Prostate gland (tissue), 2 donors: ENCODE measurements around the gene SHISAL1. TPM values are rescaled to one million over a fixed set of nuclear protein-coding genes. Genes with fewer than 3 reads are reported as not detected.

ENCODE experiments used
- DNase-seq: peaks from one replicate; pipeline ENCODE4 v3.0.0-alpha.2; 2019; ENCODE audit warnings: low spot score
- H3K27ac ChIP-seq, 2 donors: fragments of 200-600 bp; sonication (generic); 2 replicates each; pipeline ENCODE4 v1.5.1; 2017 to 2019
- H3K27me3 ChIP-seq: fragments of 200-600 bp; sonication (generic); replicated peaks from 2 replicates; pipeline ENCODE4 v1.5.1; 2019; ENCODE audit not compliant: insufficient read depth
- H3K36me3 ChIP-seq, 2 donors: fragments of 200-600 bp; sonication (generic); 1 replicate in 1 of 2; 2 replicates in 1 of 2; pipeline versions ENCODE4 v1.5.1 to v1.8.1; 2017 to 2019
- H3K4me1 ChIP-seq: fragments of 200-600 bp; sonication (generic); replicated peaks from 2 replicates; pipeline ENCODE4 v1.5.1; 2019
- H3K4me3 ChIP-seq, 2 donors: fragments of 200-600 bp; sonication (generic); 2 replicates each; pipeline ENCODE4 v1.5.1; 2017 to 2019
- H3K9me3 ChIP-seq: fragments of 200-600 bp; sonication (generic); 2 replicates; pipeline ENCODE4 v1.5.1; 2017
- CTCF ChIP-seq, 4 experiments: fragments of 200-600 bp in 2 of 4; fragments of 450-650 bp in 2 of 4; sonication (generic) in 2 of 4; IDR thresholded peaks; 1 replicate in 3 of 4; 2 replicates in 1 of 4; pipeline ENCODE4 v1.5.1; 2016 to 2019; ENCODE audit warnings: antibody characterized with exemption in 4 of 4, mild to moderate bottlenecking in 2 of 4, moderate library complexity in 2 of 4
- POLR2A ChIP-seq: fragments of 450-650 bp; IDR thresholded peaks from one replicate; pipeline ENCODE4 v1.6.1; 2016; ENCODE audit warnings: antibody characterized with exemption, mild to moderate bottlenecking
- POLR2AphosphoS5 ChIP-seq: sonication (generic); formaldehyde crosslinking; IDR thresholded peaks from one replicate; pipeline ENCODE4 v1.6.1; 2017; ENCODE audit warnings: antibody characterized with exemption
- WGBS: methylation state at CpG from one replicate; pipeline ENCODE4 v1.1.5; 2018; 5-methylcytosine and 5-hydroxymethylcytosine counted together
- intact Hi-C: fragments of 100-400 bp; cut with DNase I; formaldehyde crosslinking; loops from one replicate; pipeline ENCODE4 v1.14.2; 2022
- total RNA-seq, 2 donors: library from RNA; depleted of rRNA; stranded (reverse); fragments of >200 nt; gene quantifications; one replicate each; pipeline ENCODE4 v1.1.0, GENCODE V29; 2016

The SHISAL1 gene
- total RNA-seq, 2 donors from 2014 or later, result 1.8 to 7.8 TPM

- no peak for TF ChIP-seq CTCF (IDR thresholded peaks at IDR 0.05)
- no peak for TF ChIP-seq POLR2AphosphoS5
- no peak for TF ChIP-seq POLR2A
- Histone ChIP-seq H3K27ac (no peak overlapping the region), H3K27me3 (no peaks in the 10 kb centered on the region), H3K9me3 (no peaks in the 10 kb centered on the region), H3K36me3 (no peaks in the 10 kb centered on the region), H3K4me3 (no peak overlapping the region), H3K4me1 (no peaks in the 10 kb centered on the region)
- WGBS, result 98% methylated on average over 6 of the region's 6 CpGs
- intact Hi-C loops, result no loop called here
- no peak for DNase-seq
Measured at GRCh38 chr22:44200451-44200850, 112.3 kb downstream of the SHISAL1 start.

- no peak for DNase-seq
- Histone ChIP-seq H3K27me3 (no peaks in the 10 kb centered on the region), H3K4me1 (no peaks in the 10 kb centered on the region), H3K9me3 (no peaks in the 10 kb centered on the region), H3K27ac (no peak overlapping the region), H3K36me3 (no peaks in the 10 kb centered on the region), H3K4me3 (no peak overlapping the region)
- WGBS, result 88% methylated on average over 5 of the region's 5 CpGs
- TF ChIP-seq CTCF (IDR thresholded peaks at IDR 0.05), result no peak
- no peak for TF ChIP-seq POLR2A
- no peak for TF ChIP-seq POLR2AphosphoS5
- intact Hi-C loops, result no loop called here
Measured at GRCh38 chr22:44199866-44200265, 112.9 kb downstream of the SHISAL1 start.

GRCh38 chr22:44199164-44199563 is 113.6 kb downstream of the SHISAL1 start:
- intact Hi-C loops, result no loop called here
- 87% methylated on average over 2 of the region's 2 CpGs for WGBS
- Histone ChIP-seq H3K4me3 (no peak overlapping the region), H3K9me3 (no peaks in the 10 kb centered on the region), H3K36me3 (no peaks in the 10 kb centered on the region), H3K4me1 (no peaks in the 10 kb centered on the region), H3K27me3 (no peaks in the 10 kb centered on the region), H3K27ac (no peak overlapping the region)
- no peak for DNase-seq
- TF ChIP-seq POLR2AphosphoS5 (no peak), POLR2A (no peak), CTCF (IDR thresholded peaks at IDR 0.05) (no peak)

- Histone ChIP-seq H3K36me3 (no peaks in the 10 kb centered on the region), H3K4me1 (no peaks in the 10 kb centered on the region), H3K4me3 (no peak overlapping the region), H3K9me3 (no peaks in the 10 kb centered on the region), H3K27me3 (no peaks in the 10 kb centered on the region), H3K27ac (no peak overlapping the region)
- 91% methylated on average over 2 of the region's 2 CpGs for WGBS
- TF ChIP-seq POLR2AphosphoS5, result no peak
- TF ChIP-seq CTCF (IDR thresholded peaks at IDR 0.05), result no peak
- no peak for TF ChIP-seq POLR2A
- no peak for DNase-seq
- intact Hi-C loops, result no loop called here
Measured at GRCh38 chr22:44197271-44197670, 115.5 kb downstream of the SHISAL1 start.

GRCh38 chr22:44196731-44197131 is 116.0 kb downstream of the SHISAL1 start:
- no peaks in the 10 kb centered on the region for H3K9me3 ChIP-seq
- no peak overlapping the region for H3K27ac ChIP-seq
- H3K27me3 ChIP-seq, result no peaks in the 10 kb centered on the region
- no peaks in the 10 kb centered on the region for H3K36me3 ChIP-seq
- no peak for TF ChIP-seq POLR2AphosphoS5
- TF ChIP-seq POLR2A, result no peak
- H3K4me3 ChIP-seq, result no peak overlapping the region
- intact Hi-C loops, result no loop called here
- WGBS, result 57% methylated on average over 10 of the region's 10 CpGs
- no peak for DNase-seq
- no peaks in the 10 kb centered on the region for H3K4me1 ChIP-seq
